Osteocyte (in vitro differentiated cells): ENCODE results near the gene OR2V2. TPM values are rescaled to one million over a fixed set of nuclear protein-coding genes. Genes with fewer than 3 reads are reported as not detected.

Experiments used
- DNase-seq: peaks from one replicate; pipeline ENCODE4 v3.0.0; 2021; ENCODE audit warnings: mixed read lengths; ENCODE audit not compliant: unreplicated experiment; ENCODE audit errors: extremely low spot score
- H3K27ac Mint-ChIP-seq: one replicate; pipeline ENCODE4 v1.8.0; 2021; ENCODE audit warnings: mild to moderate bottlenecking, mixed read lengths; ENCODE audit not compliant: unreplicated experiment
- H3K27me3 Mint-ChIP-seq: one replicate; pipeline ENCODE4 v1.8.0; 2021; ENCODE audit warnings: mixed read lengths; ENCODE audit not compliant: unreplicated experiment
- H3K36me3 Mint-ChIP-seq: one replicate; pipeline ENCODE4 v1.8.0; 2021; ENCODE audit warnings: mixed read lengths; ENCODE audit not compliant: unreplicated experiment
- H3K4me1 Mint-ChIP-seq: one replicate; pipeline ENCODE4 v1.8.0; 2021; ENCODE audit warnings: mixed read lengths; ENCODE audit not compliant: unreplicated experiment
- H3K4me3 Mint-ChIP-seq: one replicate; pipeline ENCODE4 v1.8.0; 2021; ENCODE audit warnings: mild to moderate bottlenecking, moderate library complexity, mixed read lengths; ENCODE audit not compliant: unreplicated experiment
- H3K9me3 Mint-ChIP-seq: one replicate; pipeline ENCODE4 v1.8.0; 2021; ENCODE audit warnings: mixed read lengths; ENCODE audit not compliant: unreplicated experiment
- CTCF ChIP-seq: fragments of 200-600 bp; sonication (generic); IDR thresholded peaks from 2 replicates; pipeline ENCODE4 v1.5.0; 2021; ENCODE audit warnings: antibody characterized with exemption, mild to moderate bottlenecking, moderate library complexity
- total RNA-seq: library from RNA; stranded (reverse); gene quantifications from 2 replicates; pipeline ENCODE4 v1.2.1, GENCODE V29; 2021

Gene OR2V2
- total RNA-seq, 1 donor from 2014 or later: not detected

GRCh38 chr5:181118369-181118768 lies 29.0 kb upstream of the OR2V2 start:
- Mint-ChIP-seq H3K4me3 (no peak overlapping the region), H3K36me3 (no peaks in the 10 kb centered on the region), H3K9me3 (no peaks in the 10 kb centered on the region), H3K27me3 (peaks cover 61% of the 10 kb centered on the region), H3K4me1 (no peaks in the 10 kb centered on the region), H3K27ac (no peak overlapping the region)
- TF ChIP-seq CTCF: no peak
- peak; percentile 42 for DNase-seq

- DNase-seq: peak; percentile 57
- Mint-ChIP-seq H3K9me3 (no peaks in the 10 kb centered on the region), H3K4me3 (no peak overlapping the region), H3K4me1 (no peaks in the 10 kb centered on the region), H3K27ac (no peak overlapping the region), H3K27me3 (peaks cover 58% of the 10 kb centered on the region), H3K36me3 (no peaks in the 10 kb centered on the region)
- TF ChIP-seq CTCF: no peak
Measured at GRCh38 chr5:181119105-181119504, 28.3 kb upstream of the OR2V2 start.

GRCh38 chr5:181120306-181120705 lies 27.1 kb upstream of the OR2V2 start:
- no peak overlapping the region for H3K27ac Mint-ChIP-seq
- H3K4me3 Mint-ChIP-seq: no peak overlapping the region
- peak; percentile 34 for DNase-seq
- H3K4me1 Mint-ChIP-seq: no peaks in the 10 kb centered on the region
- TF ChIP-seq CTCF: no peak
- H3K27me3 Mint-ChIP-seq: peaks cover 46% of the 10 kb centered on the region
- H3K36me3 Mint-ChIP-seq: no peaks in the 10 kb centered on the region
- peaks cover 6% of the 10 kb centered on the region for H3K9me3 Mint-ChIP-seq

GRCh38 chr5:181120761-181121160 lies 26.6 kb upstream of the OR2V2 start:
- no peaks in the 10 kb centered on the region for H3K4me1 Mint-ChIP-seq
- TF ChIP-seq CTCF: no peak
- peaks cover 44% of the 10 kb centered on the region for H3K27me3 Mint-ChIP-seq
- H3K27ac Mint-ChIP-seq: no peak overlapping the region
- H3K9me3 Mint-ChIP-seq: peaks cover 6% of the 10 kb centered on the region
- DNase-seq: no peak
- H3K36me3 Mint-ChIP-seq: no peaks in the 10 kb centered on the region
- H3K4me3 Mint-ChIP-seq: no peak overlapping the region

GRCh38 chr5:181121675-181122561 lies 25.5 kb upstream of the OR2V2 start:
- H3K27ac Mint-ChIP-seq: no peak overlapping the region
- peaks cover 35% of the 10 kb centered on the region for H3K27me3 Mint-ChIP-seq
- H3K9me3 Mint-ChIP-seq: peaks cover 6% of the 10 kb centered on the region

More at GRCh38 chr5:181121675-181122561, 25.5 kb upstream of the OR2V2 start:
- peak; percentile 66 for DNase-seq
- Mint-ChIP-seq H3K4me3 (no peak overlapping the region), H3K36me3 (no peaks in the 10 kb centered on the region), H3K4me1 (no peaks in the 10 kb centered on the region)
- no peak for TF ChIP-seq CTCF
